Measurements from ENCODE around the gene EHD4.

DNA sequence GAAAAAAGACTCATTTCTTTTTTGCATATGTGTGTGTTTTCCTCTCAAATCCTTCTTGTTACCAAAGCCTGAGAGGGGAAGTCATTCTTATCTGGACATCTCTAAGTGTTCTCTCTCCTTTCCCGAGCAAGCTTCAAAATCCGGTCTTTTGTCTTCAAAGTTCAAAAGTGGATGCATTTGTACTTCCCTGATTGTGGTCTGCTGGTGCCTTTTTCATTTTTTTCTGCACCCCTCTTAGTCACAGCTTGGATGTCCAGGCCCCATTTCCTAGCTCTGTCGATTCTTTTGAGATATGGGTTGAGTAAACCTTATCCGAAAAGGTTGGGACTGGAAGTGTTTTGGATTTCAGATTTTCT, 34.8 kb downstream of the EHD4 start:
- TF ChIP-seq POLR2AphosphoS5 (IDR thresholded peaks at IDR 0.05; ENCODE audit: low read depth, low read length), result no peak
- TF ChIP-seq, protein P1, sequence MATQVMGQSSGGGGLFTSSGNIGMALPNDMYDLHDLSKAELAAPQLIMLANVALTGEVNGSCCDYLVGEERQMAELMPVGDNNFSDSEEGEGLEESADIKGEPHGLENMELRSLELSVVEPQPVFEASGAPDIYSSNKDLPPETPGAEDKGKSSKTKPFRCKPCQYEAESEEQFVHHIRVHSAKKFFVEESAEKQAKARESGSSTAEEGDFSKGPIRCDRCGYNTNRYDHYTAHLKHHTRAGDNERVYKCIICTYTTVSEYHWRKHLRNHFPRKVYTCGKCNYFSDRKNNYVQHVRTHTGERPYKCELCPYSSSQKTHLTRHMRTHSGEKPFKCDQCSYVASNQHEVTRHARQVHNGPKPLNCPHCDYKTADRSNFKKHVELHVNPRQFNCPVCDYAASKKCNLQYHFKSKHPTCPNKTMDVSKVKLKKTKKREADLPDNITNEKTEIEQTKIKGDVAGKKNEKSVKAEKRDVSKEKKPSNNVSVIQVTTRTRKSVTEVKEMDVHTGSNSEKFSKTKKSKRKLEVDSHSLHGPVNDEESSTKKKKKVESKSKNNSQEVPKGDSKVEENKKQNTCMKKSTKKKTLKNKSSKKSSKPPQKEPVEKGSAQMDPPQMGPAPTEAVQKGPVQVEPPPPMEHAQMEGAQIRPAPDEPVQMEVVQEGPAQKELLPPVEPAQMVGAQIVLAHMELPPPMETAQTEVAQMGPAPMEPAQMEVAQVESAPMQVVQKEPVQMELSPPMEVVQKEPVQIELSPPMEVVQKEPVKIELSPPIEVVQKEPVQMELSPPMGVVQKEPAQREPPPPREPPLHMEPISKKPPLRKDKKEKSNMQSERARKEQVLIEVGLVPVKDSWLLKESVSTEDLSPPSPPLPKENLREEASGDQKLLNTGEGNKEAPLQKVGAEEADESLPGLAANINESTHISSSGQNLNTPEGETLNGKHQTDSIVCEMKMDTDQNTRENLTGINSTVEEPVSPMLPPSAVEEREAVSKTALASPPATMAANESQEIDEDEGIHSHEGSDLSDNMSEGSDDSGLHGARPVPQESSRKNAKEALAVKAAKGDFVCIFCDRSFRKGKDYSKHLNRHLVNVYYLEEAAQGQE (IDR thresholded peaks at IDR 0.05; ENCODE audit: insufficient read depth in 1 of 2, low read depth in 2 of 2, low read length in 2 of 2), result no peak
- TF ChIP-seq SIN3A (IDR thresholded peaks at IDR 0.05; ENCODE audit: borderline replicate concordance, insufficient read depth, low read length), result no peak
- TF ChIP-seq TAF1 (IDR thresholded peaks at IDR 0.05; ENCODE audit: borderline replicate concordance, insufficient read depth, low read length), result no peak

Data from PFSK-1 (cell line).